ENCODE results near the gene LDAH.

GRCh38 chr2:20771299-20771698, 51.6 kb downstream of the LDAH start:
- TF ChIP-seq CTCF (IDR thresholded peaks at IDR 0.05) = no peak
- TF ChIP-seq REST (IDR thresholded peaks at IDR 0.05; ENCODE audit: insufficient read depth in 1 of 2, low read depth in 2 of 2, low read length in 1 of 2) = no peak
- no peak for TF ChIP-seq POLR2AphosphoS5 (IDR thresholded peaks at IDR 0.05; ENCODE audit: low read depth, low read length)
- no peak for TF ChIP-seq SIN3A (IDR thresholded peaks at IDR 0.05; ENCODE audit: borderline replicate concordance, insufficient read depth, low read depth, low read length)

Measured in Panc1 (cell line).